GM11168 (cell line): ENCODE results near the gene PLD1.

Experiments used
- in situ Hi-C: fragments of 300-500 bp; cut with MboI; formaldehyde crosslinking; loops from one replicate; pipeline ENCODE4 v1.12.0; 2022; ENCODE audit warnings: low sequenced_read_pairs; ENCODE audit not compliant: unreplicated experiment

The PLD1 gene

DNA sequence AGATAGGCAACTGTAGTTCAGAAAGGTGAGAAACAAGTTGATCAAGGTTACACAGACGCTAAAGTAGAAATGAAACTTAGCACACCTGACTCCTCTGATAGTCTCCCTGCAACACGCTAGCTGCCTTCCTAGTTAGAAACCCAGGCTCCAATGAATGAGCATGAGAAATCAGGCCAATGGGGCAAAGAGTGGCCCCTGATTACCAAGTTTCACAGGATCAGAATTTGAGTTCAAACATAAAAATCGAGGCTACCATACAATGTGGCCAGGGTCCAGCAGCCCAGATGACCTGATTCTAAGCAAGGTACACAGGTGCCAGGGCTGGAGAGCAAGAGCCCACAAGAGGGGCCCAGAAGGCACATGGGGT lies 7.7 kb downstream of the PLD1 start:
- in situ Hi-C loops: no loop called here

DNA sequence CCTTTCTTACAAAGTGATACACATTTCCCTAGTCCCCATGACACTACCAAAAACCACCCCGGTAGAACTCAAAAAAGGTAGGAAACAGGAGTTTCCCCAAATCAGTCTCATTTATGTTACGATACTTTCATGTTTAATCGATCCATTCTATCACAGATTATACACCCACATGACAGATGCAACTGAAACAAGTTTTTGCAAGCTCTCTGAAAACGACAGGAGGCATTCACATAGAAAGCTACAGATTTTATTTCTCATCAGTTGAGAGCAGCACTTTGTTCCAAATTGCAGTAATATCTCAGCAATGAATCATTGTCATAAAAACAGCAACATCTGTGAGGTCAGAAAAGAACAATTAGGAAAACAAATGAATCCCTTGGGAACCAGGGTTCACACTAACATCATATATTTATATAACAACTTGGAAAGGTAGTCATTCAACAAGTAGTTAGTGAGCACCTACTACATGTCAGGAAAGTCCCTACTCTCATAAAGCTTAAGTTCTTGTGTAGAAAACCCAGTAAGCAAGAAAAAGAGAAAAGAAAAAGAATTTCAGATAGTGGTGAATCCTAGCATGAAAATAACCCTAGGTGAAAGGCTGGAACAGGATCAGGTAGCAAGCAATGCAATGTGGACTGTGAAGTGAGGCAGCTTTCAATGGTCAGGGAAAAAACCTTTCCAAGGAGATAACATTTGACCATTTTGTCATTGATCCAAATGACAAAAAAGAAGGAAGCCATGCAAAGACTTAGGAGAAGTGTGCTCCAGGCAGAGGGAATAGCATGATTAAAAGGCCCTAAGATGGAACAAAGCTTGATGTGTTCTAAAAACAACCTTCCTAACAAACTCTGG lies 8.3 kb downstream of the PLD1 start:
- in situ Hi-C loops: no loop called here

DNA sequence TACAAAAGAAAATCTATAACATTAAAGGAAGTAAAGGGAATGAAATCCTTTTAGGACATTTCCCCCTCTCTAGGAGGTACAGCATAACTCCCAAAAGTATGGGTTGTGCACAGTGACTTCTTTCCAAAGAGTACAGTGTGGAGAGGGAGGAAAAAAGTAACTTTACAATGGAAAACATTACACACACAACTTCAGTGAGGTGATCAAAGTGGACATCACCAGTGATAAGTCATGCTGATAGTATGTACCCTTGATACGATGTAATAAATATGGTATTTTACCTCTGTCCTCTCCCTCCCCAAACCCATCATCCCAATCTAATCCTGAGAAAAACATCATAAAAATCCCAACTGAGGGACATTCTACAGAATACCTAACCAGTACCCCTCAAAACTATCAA lies 10.8 kb downstream of the PLD1 start:
- in situ Hi-C loops: no loop called here

DNA sequence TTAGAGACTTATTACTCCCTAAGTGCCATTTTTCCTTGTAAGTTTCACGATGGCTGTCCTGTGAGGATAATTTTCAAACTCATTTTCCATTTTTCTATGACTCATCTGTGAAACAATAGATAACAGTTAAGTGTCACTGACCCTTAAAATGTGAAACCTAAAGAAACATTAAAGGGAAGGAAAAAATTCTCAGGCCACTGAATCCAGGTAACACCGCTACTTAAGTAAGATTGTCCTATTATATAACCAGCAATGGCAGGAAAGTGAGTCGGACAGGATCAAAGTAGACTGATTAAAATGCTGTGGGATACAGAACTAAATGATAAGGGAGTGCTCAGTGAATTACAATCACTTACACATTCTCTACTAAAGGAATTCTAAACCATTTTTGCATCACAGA lies 12.4 kb downstream of the PLD1 start:
- in situ Hi-C loops: no loop called here

DNA sequence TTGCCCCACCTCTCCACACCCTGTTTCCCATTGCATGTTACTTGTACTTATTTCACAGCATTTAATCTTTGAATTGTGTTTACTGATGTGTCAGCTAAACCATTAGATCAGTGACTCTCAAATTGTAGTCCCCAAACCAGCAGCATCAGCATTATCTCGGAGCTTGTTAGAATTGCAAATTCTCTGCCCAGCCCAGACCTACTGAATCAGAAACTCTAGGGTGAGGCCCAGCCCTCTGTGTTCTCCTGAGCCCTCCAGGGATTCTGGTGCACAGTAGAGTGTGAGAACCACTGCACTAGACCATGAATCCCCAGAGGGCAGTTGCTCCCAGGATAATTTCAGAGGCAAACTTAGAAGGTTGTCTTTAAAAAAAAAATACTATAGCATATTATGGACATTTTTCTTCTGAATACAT lies 13.0 kb downstream of the PLD1 start:
- in situ Hi-C loops: no loop called here

DNA sequence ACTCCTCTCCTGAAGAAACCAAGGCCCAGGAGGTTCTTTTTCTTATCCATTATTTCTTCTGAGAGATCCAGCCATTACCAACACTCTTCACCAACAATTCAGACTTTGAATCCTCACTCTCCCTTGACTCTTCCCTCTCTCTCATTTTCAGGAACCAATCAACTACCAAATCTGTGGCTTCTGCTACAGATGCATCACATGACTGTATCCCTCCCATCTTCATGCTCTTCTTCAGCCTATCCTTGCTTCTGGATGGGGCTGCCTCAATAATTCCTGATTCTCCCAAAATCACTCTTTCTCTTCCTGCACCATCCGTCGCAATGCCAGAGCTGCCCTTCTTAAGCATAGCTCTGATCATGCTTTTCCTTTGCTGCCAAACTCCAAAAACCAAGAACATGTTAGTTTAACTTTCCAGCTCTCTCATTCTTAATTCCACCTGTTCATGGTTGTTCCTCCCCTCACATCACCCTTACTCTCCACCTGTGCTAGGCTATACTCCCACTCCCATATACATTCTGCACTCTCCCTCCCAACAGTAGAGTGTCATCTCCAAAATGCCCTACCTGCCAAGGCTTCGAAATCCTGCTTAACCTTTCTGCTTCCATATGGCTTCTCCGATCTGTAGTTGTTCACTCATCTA lies 13.5 kb downstream of the PLD1 start:
- in situ Hi-C loops: no loop called here

DNA sequence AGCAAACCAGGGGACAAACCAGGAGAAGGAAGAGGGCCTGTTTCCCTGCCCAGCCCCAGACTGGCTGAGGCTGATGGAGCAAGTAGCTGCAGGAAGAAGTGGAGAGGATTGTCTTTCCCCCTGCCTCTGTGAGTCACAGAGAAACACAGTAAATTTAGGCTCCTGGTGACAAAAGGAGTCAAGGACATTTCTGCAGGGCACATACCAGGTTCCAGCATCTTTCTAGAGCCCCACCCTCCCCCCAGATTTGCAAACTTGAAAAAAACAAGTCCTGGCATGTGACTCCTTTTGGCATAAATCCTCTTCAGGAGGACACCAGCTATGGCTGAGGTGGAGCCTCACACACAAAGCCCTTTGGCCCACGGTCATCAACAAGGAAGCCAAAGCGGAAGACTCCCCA lies 17.8 kb downstream of the PLD1 start:
- in situ Hi-C loops: no loop called here

DNA sequence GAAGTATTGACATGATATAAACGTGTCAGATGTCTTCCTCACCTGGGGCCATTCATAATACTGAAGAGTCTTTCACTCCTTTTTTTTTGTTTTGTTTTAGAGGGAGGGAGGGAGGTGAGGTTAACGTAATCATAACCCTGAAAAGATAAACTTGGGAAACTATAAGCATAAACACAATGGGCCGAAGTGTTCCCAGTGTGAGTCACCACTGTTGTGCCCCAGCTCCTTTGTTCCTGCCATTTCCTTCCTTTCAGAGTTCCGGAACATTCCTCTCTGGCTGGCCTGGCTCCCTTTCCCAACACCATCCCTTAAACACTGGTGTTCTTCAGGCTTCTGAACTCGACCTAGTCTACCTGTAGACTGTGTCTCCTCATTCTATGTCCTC lies 18.6 kb downstream of the PLD1 start:
- in situ Hi-C loops: no loop called here

DNA sequence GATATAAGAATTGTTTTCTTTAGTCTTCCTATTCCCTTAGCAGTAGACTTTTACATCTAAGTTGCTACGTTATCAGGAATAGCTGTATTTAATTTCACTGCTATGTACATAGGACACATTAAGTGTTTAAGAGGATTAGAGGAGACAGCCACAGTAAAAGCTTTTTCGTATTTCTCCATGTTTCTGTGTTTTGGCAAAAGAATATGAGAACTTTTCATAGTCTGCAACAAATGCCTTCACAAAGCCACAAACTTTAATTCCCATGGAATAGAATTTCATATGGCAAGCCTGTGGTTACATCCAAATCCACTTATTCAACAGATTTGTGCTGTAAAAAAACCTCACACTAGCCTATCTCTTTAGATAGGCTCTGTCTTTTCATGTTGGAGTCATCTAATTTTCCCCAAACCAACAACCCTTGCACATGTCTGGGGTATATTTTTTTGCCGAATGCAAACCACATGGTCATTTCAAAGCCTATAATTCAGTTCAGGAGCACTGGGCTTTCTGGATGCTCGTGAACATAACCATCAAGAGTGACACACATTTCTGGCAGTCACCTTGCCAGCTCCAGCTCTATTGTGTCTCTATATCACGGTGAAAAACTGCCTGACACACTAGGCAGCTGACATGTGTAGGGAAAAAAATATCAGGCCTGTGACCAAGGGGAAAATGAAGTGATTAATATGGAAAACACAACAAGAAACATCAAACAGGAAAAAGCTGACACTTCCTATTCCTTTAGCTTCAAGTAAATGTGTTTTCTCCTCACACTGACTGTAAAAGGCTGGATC lies 19.2 kb downstream of the PLD1 start:
- in situ Hi-C loops: no loop called here

DNA sequence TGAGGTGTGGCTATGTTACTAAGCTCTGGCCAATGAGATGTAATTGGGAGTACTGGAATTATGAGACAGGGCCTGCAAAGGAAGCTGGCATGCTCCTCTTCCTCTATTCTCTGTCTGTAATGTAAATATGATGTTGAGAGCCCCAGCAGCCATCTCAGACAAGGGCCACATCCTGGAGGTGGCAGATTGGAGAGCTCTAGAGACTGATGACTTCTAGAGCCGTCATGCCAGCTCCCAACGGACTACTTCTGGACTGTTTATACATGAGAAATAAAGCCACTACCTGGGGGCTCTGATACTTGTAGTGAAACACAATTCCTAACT lies 19.7 kb downstream of the PLD1 start:
- in situ Hi-C loops: no loop called here

DNA sequence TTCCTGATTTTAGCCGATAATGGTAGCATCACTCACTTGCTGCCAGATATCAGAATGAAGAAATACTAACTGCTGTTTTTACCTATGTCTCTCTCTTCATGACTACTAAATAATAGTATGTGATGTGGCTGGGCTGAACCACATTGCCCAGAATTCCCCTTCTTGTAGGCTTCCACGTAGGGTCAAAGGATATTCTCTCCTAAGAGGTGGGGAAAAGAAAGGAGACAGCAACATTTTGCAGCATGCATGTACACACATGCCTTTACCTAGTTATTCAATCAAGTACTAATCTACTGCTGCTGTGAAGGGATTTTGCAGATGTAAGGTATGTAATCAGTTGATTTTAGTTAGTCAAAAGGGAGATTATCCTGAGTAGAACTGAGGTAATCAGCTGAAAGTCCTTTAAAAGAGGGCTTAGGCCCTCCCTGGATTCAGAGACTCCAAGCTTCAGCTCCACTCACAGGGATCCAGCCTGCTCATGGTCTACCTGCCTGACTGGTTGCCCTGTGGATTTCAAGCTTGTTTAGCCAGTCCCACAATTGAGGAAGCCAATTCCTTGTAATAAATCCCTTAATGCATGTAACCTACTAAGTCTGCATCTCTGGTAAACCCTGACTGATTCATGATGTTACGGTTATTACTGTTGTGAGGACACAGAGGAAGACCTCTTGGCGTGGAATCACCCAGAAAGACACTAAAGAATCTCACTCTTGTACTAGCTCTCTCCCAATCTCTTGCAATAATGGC lies 20.4 kb downstream of the PLD1 start:
- in situ Hi-C loops: no loop called here

DNA sequence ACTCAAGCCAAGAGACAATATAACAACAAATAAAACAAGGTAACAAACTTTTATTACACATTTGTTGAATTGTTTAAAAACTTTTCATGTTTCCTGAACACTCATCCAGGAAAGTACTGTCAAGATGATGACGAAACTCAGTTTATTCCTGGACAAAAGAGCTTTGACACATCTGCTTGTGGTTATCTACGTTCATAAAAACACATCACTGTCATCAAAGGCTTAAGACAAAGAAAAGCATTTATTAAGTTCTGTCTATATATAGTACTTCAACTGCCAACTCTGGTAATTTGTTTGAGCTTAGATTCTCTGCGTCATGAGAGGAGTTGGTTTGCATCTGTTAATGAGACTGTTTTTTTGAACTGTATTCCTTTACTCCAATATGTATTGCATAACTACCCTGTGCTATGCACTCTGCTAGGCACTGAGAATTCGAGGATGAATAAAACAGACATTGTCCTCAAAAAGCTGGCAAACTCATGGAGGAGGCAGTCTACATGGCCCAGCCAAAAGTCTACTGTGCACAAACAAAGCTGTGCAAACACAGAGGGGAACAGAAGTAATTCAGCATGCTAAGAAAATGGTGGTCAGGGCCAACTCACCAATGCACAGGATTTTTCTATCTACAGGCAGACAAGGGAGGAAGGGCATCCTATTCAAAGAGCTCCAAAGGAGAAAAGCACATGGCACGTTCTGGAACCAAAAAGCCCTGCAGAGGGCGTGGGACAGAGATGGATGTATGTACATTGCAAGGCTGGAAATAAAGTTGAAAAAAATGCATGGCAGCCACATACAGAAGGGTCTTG lies 21.5 kb downstream of the PLD1 start:
- in situ Hi-C loops: no loop called here

DNA sequence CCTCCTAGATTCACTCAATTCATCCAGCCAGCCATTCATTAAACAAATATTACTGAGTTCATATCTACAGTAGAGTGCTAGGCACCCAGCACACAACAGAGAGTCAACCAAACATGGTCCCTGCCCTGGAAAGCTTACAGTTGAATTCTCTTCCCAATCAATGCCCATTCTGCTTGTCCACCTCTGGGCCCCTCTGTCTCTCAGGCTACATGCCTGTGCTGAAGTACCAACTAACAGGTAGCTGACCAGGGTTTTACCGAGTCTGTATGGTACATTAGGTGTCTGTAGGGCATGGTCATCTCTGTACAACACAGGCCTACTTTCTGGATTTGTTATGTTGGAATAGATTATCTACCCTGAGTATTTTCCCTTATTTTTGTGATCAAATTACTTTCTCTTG lies 23.3 kb downstream of the PLD1 start:
- in situ Hi-C loops: no loop called here

DNA sequence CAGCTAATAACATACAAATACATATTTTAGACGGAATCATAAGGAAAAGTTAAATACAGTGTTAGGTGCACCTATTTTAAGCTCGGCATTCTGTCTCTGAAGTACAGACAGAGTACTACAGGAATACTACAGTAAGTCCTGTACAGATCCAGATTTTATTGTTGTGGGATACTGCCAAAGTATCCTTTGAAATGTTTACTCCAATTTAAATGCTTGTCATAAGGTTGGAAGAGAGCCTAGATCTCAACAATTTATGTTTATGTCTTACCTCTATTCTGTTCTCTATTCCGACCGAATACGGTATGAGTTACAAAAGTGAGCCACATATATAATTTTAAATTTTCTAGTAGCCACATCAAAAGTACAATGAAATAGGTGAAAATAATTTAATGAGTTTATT lies 25.3 kb downstream of the PLD1 start:
- in situ Hi-C loops: no loop called here

DNA sequence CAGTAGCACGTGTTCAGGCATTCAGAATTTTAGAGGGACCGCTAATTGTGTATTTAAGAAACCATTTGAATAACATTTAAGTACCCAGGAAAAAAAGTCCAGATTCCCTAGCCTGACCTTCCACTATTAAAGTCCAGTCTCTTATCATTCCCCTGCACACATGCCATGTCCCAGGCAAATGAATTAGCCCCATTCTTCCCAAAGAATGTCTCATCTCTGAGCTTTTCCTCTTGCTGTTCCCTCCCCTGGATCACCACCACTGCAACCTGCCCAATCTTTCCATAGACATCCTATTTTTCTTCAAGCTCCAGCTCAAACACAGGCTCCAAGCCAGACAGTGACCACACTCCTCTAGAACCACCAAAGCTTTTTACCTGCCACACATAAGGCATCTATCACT lies 25.9 kb downstream of the PLD1 start:
- in situ Hi-C loops: no loop called here

DNA sequence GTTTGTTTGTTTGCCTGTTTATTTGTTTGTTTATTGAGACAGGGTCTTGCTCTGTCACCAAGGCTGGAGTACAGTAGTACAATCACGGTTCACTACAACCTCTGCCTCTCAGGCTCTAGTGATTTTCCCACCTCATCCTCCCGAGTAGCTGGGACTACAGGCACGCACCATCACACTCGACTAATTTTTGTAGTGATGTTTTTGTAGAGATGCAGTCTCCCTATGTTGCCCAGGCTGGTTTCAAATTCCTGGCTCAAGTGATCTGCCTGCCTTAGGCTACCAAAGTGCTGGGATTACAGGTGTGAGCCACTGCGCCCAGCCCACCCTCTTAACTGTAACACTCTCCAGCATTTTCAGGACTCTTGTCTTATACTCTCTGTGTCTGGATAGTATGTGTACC lies 26.7 kb downstream of the PLD1 start:
- in situ Hi-C loops: no loop called here

DNA sequence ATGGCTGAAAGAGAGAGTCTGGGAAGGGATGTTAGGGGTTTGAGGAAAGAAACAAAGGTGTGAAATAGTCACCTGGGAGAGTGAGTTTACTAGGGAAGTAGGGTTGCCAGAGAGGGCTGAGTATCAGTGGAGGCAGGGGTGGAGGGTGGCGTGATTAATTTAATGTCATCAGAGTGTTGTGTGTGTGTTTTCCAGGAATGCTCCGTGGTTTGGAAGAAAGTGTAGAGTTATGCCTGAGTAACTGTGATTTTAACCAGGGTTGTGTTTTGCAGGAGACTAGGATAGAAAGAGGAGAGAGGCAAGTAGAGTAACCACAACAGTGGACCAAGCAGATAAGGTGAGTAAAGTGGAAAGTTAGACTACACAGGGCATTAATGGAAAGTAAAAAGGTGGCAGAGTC lies 27.2 kb downstream of the PLD1 start:
- in situ Hi-C loops: no loop called here

DNA sequence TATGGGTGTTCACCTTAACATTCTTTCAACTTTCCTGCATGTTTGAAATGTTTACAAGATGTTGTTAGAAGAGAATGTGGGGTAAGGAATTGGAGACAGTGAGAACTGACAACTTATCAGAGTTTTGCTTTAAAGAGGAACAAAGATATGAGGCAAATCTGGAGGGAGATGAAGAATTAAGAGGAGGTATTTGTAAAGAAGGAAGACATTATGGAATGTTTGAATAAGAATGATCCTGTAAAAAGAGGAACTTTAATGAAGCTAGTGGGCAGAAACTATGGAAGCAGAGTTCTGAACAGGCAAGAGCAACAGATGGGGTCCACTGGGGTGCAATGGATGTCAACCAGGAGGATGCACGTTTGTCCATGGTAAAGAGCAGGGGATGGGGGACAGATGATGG lies 27.7 kb downstream of the PLD1 start:
- in situ Hi-C loops: no loop called here

DNA sequence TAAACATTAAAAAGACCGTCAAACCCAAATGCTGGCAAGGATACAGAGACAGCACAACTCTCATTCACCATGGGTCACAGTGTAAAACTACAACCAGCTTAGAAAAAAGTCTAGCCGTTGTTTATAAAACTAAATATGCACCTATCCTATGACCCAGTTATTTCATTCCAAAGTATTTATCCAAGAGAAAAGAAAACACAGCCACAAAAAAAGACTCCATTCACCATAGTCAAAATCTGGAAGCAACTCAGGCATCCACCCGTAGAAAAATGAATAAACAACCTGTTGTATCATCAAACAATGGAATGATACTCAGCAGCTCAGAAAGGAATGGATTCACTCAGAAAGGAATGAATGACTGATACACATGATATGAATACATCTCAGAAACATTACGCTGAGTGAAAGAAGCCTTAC lies 28.6 kb downstream of the PLD1 start:
- in situ Hi-C loops: no loop called here

DNA sequence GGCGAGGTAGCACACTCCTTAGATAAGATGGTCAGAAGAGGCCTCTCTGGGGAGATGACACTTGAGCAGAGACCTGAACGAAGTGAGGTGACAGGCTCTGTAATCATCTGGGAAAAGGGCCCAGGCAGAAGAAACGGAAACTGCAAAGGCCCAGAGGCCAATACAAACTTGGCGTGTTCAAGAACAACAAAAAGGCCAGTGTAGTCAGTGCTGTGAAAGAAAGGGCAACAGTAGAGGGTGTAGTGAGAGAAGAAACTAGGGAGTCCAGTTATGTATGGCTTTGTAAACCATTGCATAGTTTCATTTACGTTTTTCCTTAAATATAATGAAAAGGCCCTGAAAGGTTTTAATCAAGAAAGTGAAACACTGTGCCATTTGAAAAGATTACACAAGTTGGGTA lies 31.8 kb downstream of the PLD1 start:
- in situ Hi-C loops: loop anchor here (10.0 kb wide), 1 partner anchor 134 kb away; no protein-coding TSS in a partner anchor
